Heart left ventricle (tissue), 13 donors: Measurements from ENCODE around the gene GAGE12F.

ENCODE experiments used
- POLR2A ChIP-seq, 2 donors: fragments of 450-650 bp; IDR thresholded peaks; one replicate each; pipeline ENCODE4 v1.6.1; 2017; ENCODE audit warnings: antibody characterized with exemption in 2 of 2, mild to moderate bottlenecking in 2 of 2, moderate library complexity in 2 of 2
- TF ChIP-seq, protein P1 (sequence below), 12 donors: fragments of 200-600 bp; sonication (generic) in 4 of 12; IDR thresholded peaks; one replicate each; pipeline versions ENCODE4 v1.5.0 to v1.8.0; 2018 to 2022; ENCODE audit warnings: antibody characterized with exemption in 12 of 12, mild to moderate bottlenecking in 5 of 12
- donor health status: ischemic (EF 13 %, LVEDD 7.1; RV severe dilation, severe dysfunction).
- donor health status: DM: no; HTN: yes; CAD: no.
- donor health status: DM: no; HTN: no; CAD: no.
- donor health status: ischemic (EF 25% LVEDD 6.9; RV normal size, moderate dysfunction).
- donor health status: ischemic (EF 25% LVEDD 5.7; RV mildly dilated, moderate dysfunction).
- donor health status: ischemic (EF 35%, LVEDD 5.7; RV mildly dilated, moderate dysfunction).
- donor health status: nonischemic (EF 11% LVEDD 7.7; RV severe dilation, severe dysfunction).
- donor health status: DM: yes; HTN: yes; CAD: no.
- donor health status: PGD.
- donor health status: ischemic (EF 29% LVEDD 5.4; RV normal size, mild dysfunction).
- donor health status: nonischemic (EF 23%, LVEDD 6.1; RV moderate dilation, normal function).

GRCh38 chrX:49610718-49611310, 50.2 kb downstream of the GAGE12F start:
- TF ChIP-seq POLR2A (IDR thresholded peaks at IDR 0.05) = no peak
- TF ChIP-seq, protein P1, sequence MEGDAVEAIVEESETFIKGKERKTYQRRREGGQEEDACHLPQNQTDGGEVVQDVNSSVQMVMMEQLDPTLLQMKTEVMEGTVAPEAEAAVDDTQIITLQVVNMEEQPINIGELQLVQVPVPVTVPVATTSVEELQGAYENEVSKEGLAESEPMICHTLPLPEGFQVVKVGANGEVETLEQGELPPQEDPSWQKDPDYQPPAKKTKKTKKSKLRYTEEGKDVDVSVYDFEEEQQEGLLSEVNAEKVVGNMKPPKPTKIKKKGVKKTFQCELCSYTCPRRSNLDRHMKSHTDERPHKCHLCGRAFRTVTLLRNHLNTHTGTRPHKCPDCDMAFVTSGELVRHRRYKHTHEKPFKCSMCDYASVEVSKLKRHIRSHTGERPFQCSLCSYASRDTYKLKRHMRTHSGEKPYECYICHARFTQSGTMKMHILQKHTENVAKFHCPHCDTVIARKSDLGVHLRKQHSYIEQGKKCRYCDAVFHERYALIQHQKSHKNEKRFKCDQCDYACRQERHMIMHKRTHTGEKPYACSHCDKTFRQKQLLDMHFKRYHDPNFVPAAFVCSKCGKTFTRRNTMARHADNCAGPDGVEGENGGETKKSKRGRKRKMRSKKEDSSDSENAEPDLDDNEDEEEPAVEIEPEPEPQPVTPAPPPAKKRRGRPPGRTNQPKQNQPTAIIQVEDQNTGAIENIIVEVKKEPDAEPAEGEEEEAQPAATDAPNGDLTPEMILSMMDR (IDR thresholded peaks at IDR 0.05) = no peak
